Ovary (tissue), 9 donors: Measurements from ENCODE around the gene TRMT1. TPM values are rescaled to one million over a fixed set of nuclear protein-coding genes. Genes with fewer than 3 reads are reported as not detected.

ENCODE experiments used
- DNase-seq, 5 donors: peaks; one replicate each; pipeline ENCODE4 v3.0.0-alpha.2; 2019 to 2020
- H3K27ac ChIP-seq, 2 donors: fragments of 200-600 bp; one replicate each; pipeline versions ENCODE4 v1.5.1 to v1.8.0; 2019 to 2022
- H3K27me3 ChIP-seq: fragments of 200-600 bp; one replicate; pipeline ENCODE4 v1.8.0; 2022
- H3K36me3 ChIP-seq: fragments of 200-600 bp; sonication (generic); one replicate; pipeline ENCODE4 v1.5.1; 2019
- H3K4me1 ChIP-seq: one replicate; pipeline ENCODE4 v1.8.1; 2013; ENCODE audit warnings: mild to moderate bottlenecking, moderate library complexity; ENCODE audit not compliant: insufficient read depth
- H3K4me3 ChIP-seq: fragments of 200-600 bp; sonication (generic); one replicate; pipeline ENCODE4 v1.5.1; 2017
- H3K9me3 ChIP-seq, 2 donors: fragments of 200-600 bp in 1 of 2; sonication (generic) in 1 of 2; one replicate each; pipeline versions ENCODE4 v1.5.1 to v1.8.1; 2013 to 2019; ENCODE audit warnings: mild to moderate bottlenecking in 1 of 2, moderate library complexity in 1 of 2
- CTCF ChIP-seq, 3 donors: fragments of 450-650 bp in 2 of 3; fragments of 200-600 bp in 1 of 3; IDR thresholded peaks; one replicate each; pipeline versions ENCODE4 v1.5.1 to v1.8.0; 2016 to 2022; ENCODE audit warnings: antibody characterized with exemption in 3 of 3, mild to moderate bottlenecking in 1 of 3
- EP300 ChIP-seq: sonication (generic); formaldehyde crosslinking; IDR thresholded peaks from one replicate; pipeline ENCODE4 v1.6.1; 2017; ENCODE audit warnings: antibody characterized with exemption
- POLR2A ChIP-seq: fragments of 450-650 bp; IDR thresholded peaks from one replicate; pipeline ENCODE4 v1.6.1; 2017; ENCODE audit warnings: antibody characterized with exemption, mild to moderate bottlenecking, moderate library complexity
- WGBS, 3 donors: extraction: QIAGEN DNeasy Blood & Tissue Kit in 1 of 3; methylation state at CpG; one replicate each; pipeline versions ENCODE4 v1.1.5 to v1.1.7; 2013 to 2017; 5-methylcytosine and 5-hydroxymethylcytosine counted together
- intact Hi-C, 4 donors: fragments of 100-400 bp; cut with DNase I; formaldehyde crosslinking; loops; one replicate each; pipeline versions ENCODE4 v1.11.0 to v1.15.1; 2022 to 2023
- polyA plus RNA-seq, 2 donors: library from polyadenylated mRNA; stranded (reverse); fragments of 200-250 nt in 1 of 2; fragments of 350-450 nt in 1 of 2; fragmentation: Illumina TruSeq in 1 of 2; extraction: RNeasy Lipid Tissue Mini Kit (QIAGEN cat#74804) in 1 of 2; gene quantifications; one replicate each; pipeline ENCODE4 v1.2.3, GENCODE V29; 2013 to 2014
- total RNA-seq, 7 donors: library from RNA; depleted of rRNA in 2 of 7; stranded (reverse); fragments of >200 nt in 2 of 7; fragmentation: NEBNext Ultra II Directional in 3 of 7; extraction: Animal tissue kit (Norgen Biotek cat#: 25700) in 3 of 7; gene quantifications; one replicate each; pipeline versions ENCODE4 v1.1.0 to v1.2.4, GENCODE V29; 2016 to 2023
- donor health status: DM: no; HTN: no; CAD: no; lungs with moderate emphysema.
- donor health status: DM: no; HTN: no; CAD: no.
- donor health status: Bipolar disorder and iron deficiency.
- donor health status: DM: yes; HTN: yes; CAD: no.
- donor health status: DM: no; HTN: no; CAD: no.
- donor health status: DM: yes; HTN: yes; CAD: no.

The TRMT1 gene
- total and polyA plus RNA-seq, 9 donors: 7.6 to 54.8 (median 37.2) TPM

GRCh38 chr19:13062317-13062716 lies 54.2 kb downstream of the TRMT1 start:
- intact Hi-C loops: loop anchor here (2.0 to 5.0 kb wide), 5 partner anchors 35 to 80 kb away; partner anchors contain the start of gene LYL1 (in 1 of the 4)
- TF ChIP-seq EP300 (no peak), POLR2A (no peak), CTCF (IDR thresholded peaks at IDR 0.05) (no peak)
- Histone ChIP-seq H3K9me3 (no peaks in the 10 kb centered on the region), H3K4me1 (peaks cover 66% of the 10 kb centered on the region), H3K4me3 (no peak overlapping the region), H3K27me3 (no peaks in the 10 kb centered on the region), H3K27ac (no peak overlapping the region), H3K36me3 (no peaks in the 10 kb centered on the region)
- no peak for DNase-seq

- WGBS, 3 donors: 1 to 2% (median 1%) methylated on average over 38 to 40 of the region's 40 CpGs
- TF ChIP-seq POLR2A (peak; percentile 40), EP300 (no peak), CTCF (IDR thresholded peaks at IDR 0.05) (peak; percentile 69 to 97 (median 94))
- Histone ChIP-seq H3K27ac (peak overlapping the region; percentile 37 to 51), H3K4me3 (peak overlapping the region; percentile 38), H3K36me3 (no peaks in the 10 kb centered on the region), H3K4me1 (peaks cover 67% of the 10 kb centered on the region), H3K27me3 (no peaks in the 10 kb centered on the region), H3K9me3 (no peaks in the 10 kb centered on the region)
- peak; percentile 80 to 92 (median 89) for DNase-seq
- intact Hi-C loops: loop anchor here (5.0 kb wide), 4 partner anchors 34 to 79 kb away; partner anchors contain the start of gene LYL1 (in 1 of the 4)
These were observed 55.3 kb downstream of the TRMT1 start for GRCh38 chr19:13060964-13061927.

DNA sequence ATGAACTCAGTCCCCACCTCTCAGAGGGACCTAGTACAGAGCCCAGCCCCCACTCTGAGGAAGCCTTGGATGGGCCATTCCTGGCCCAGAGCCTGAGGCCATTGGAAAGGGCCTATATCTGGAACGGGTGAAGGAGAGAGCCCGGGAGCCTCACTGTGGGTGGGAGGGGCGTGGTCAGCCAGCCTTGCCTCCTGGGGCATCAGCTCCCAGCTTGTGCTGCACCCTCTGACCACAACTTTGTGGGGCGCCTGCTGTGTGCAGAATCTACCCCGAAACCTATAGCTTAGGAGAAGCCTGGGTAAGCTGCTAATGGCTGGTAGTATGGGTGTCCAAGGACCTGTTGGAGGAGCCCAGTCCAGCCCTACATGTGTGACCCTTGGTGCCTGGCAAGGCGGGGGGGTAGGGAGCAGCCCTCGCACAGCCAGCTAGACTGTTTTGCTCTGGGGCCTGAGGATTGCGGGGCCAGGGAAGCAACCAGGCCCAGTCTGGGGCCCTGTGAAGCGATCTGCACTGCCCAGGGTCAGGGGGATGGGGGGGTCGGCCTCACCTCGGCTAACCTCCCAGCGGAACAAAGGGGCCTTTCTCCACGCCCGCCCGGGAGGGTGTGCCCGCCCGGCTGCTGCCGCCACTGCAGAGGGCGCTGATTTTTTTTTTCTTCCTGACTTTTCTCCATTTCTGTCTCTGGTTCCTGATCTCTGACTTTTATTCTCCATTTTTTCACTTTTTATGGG lies 56.1 kb downstream of the TRMT1 start:
- Histone ChIP-seq H3K27me3 (no peaks in the 10 kb centered on the region), H3K36me3 (no peaks in the 10 kb centered on the region), H3K27ac (peak overlapping the region; percentile 37 to 51), H3K4me1 (peaks cover 72% of the 10 kb centered on the region), H3K9me3 (no peaks in the 10 kb centered on the region), H3K4me3 (peak overlapping the region; percentile 38)
- TF ChIP-seq CTCF (IDR thresholded peaks at IDR 0.05) (no peak), POLR2A (no peak), EP300 (no peak)
- DNase-seq: peak; percentile 54 to 77 (median 70)
- WGBS, 3 donors: 16 to 26% (median 19%) methylated on average over 18 to 19 of the region's 19 CpGs
- intact Hi-C loops: loop anchor here (5.0 kb wide), 4 partner anchors 33 to 78 kb away; partner anchors contain the start of gene LYL1 (in 1 of the 4)

DNA sequence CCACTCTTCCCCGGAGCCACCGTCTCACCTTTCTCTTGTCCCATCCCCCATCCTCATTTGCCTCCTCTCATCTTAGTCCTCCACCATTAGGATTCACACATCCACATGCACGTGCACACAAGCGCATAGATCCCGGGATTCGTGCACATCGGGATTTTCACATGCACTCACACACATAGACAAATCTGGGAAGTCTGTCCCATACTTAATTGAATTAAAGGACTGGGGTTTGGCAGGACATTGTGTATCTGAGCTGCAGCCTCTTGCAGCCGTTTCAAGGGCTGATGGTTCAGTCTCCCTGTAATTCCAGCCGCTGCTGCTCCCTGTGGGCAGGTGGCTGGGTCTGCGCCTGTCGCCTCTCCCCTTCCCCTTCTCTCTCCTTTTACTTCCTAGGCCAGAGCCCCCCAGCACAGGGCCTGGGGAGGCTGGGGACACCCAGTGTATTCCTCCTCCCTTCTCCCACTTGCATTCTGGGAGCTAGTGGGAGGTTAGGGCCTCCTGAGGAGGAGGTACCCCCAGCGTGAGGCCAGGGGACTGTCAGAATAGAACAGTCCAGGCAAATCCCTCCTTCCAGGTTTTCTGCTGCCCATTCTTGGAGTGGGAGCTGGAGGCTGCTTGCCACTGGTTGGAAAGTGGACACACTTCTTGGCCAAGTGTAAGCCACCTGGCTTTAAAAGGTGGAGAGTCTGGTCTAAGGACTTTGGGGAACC lies 57.4 kb downstream of the TRMT1 start:
- Histone ChIP-seq H3K27ac (peak overlapping the region in 1 of 2 donors; percentile 44), H3K9me3 (no peaks in the 10 kb centered on the region), H3K27me3 (no peaks in the 10 kb centered on the region), H3K4me3 (no peak overlapping the region), H3K36me3 (no peaks in the 10 kb centered on the region), H3K4me1 (peaks cover 64% of the 10 kb centered on the region)
- no peak for DNase-seq
- intact Hi-C loops: loop anchor here in 1 of 4 donors (5.0 to 10.0 kb wide), 2 partner anchors 37 to 54 kb away; no protein-coding TSS in a partner anchor
- TF ChIP-seq POLR2A: no peak
- TF ChIP-seq EP300: no peak
- TF ChIP-seq CTCF (IDR thresholded peaks at IDR 0.05): no peak
- WGBS, 3 donors: 55 to 64% (median 63%) methylated on average over 12 of the region's 12 CpGs
